HepG2 (cell line): ENCODE results near the gene CCN2. TPM values are rescaled to one million over a fixed set of nuclear protein-coding genes. Genes with fewer than 3 reads are reported as not detected.
A peak's percentile ranks its signal among the peaks of the same experiment; 100 is the strongest.

Experiments used
- AHR ChIP-seq: IDR thresholded peaks from 2 replicates; pipeline ENCODE4 v1.6.1; 2018; ENCODE audit warnings: missing genetic modification reagents, missing compliant biosample characterization
- HMGA1 ChIP-seq: sonication (generic); formaldehyde crosslinking; conservative IDR thresholded peaks from 2 replicates; pipeline ENCODE4 v1.4.0; 2020; ENCODE audit warnings: missing genetic modification reagents
- NCOA2 ChIP-seq: sonication (generic); formaldehyde crosslinking; IDR thresholded peaks from 2 replicates; pipeline ENCODE4 v1.8.0; 2022; ENCODE audit warnings: inconsistent platforms
- NCOA5 ChIP-seq: sonication (generic); formaldehyde crosslinking; IDR thresholded peaks from 2 replicates; pipeline ENCODE4 v1.4.0; 2020; ENCODE audit warnings: missing genetic modification reagents
- NRL ChIP-seq: sonication (generic); formaldehyde crosslinking; IDR thresholded peaks from 2 replicates; pipeline ENCODE4 v1.5.0; 2020; ENCODE audit warnings: missing genetic modification reagents, mild to moderate bottlenecking, moderate library complexity, borderline replicate concordance
- TBL1XR1 ChIP-seq: fragments of 150-350 bp; IDR thresholded peaks from 2 replicates; pipeline ENCODE4 v1.6.1; 2014; ENCODE audit warnings: borderline replicate concordance, low read length; ENCODE audit not compliant: partially characterized antibody
- TSC22D2 ChIP-seq: sonication (generic); formaldehyde crosslinking; IDR thresholded peaks from 2 replicates; pipeline ENCODE4 v1.5.1; 2020; ENCODE audit warnings: missing genetic modification reagents, mild to moderate bottlenecking, borderline replicate concordance
- ZBTB42 ChIP-seq: sonication (generic); formaldehyde crosslinking; IDR thresholded peaks from 2 replicates; pipeline ENCODE4 v1.5.0; 2020; ENCODE audit warnings: mild to moderate bottlenecking, missing genetic modification reagents
- ZNF333 ChIP-seq: sonication (generic); formaldehyde crosslinking; IDR thresholded peaks from 2 replicates; pipeline ENCODE4 v1.4.0; 2020; ENCODE audit warnings: mild to moderate bottlenecking, missing genetic modification reagents, borderline replicate concordance
- ZNF546 ChIP-seq: sonication (generic); formaldehyde crosslinking; conservative IDR thresholded peaks from 2 replicates; pipeline ENCODE4 v1.8.1; 2023; ENCODE audit warnings: mild to moderate bottlenecking, missing genetic modification reagents
- ZNF775 ChIP-seq: sonication (generic); formaldehyde crosslinking; IDR thresholded peaks from 2 replicates; pipeline ENCODE4 v1.4.0; 2020; ENCODE audit warnings: missing genetic modification reagents, mild to moderate bottlenecking, moderate library complexity, borderline replicate concordance
- ZNF850 ChIP-seq: sonication (generic); formaldehyde crosslinking; conservative IDR thresholded peaks from 2 replicates; pipeline ENCODE4 v1.9.0; 2021; ENCODE audit warnings: mild to moderate bottlenecking, missing genetic modification reagents
- polyA plus RNA-seq, 8 experiments: library from polyadenylated mRNA; depleted of rRNA in 3 of 8; stranded (reverse) in 7 of 8; unstranded in 1 of 8; fragments of >200 nt; fragmentation: Illumina TruSeq in 4 of 8; extraction: Trizol in 4 of 8; gene quantifications; 2 replicates each; pipeline versions ENCODE4 v1.2.1 to v1.2.3, GENCODE V29; 2011 to 2016; ENCODE audit warnings: low read depth in 4 of 8, missing spikeins in 1 of 8, mixed read lengths in 1 of 8; ENCODE audit not compliant: insufficient read depth in 1 of 8
- total RNA-seq, 5 experiments: library from RNA; depleted of rRNA; stranded (reverse); fragments of >200 nt; fragmentation: Illumina TruSeq; extraction: Trizol; gene quantifications; 2 replicates each; pipeline ENCODE4 v1.2.3, GENCODE V29; 2016; ENCODE audit warnings: low read depth in 1 of 5
- TF ChIP-seq, protein P1 (sequence below): sonication (generic); formaldehyde crosslinking; IDR thresholded peaks from 2 replicates; pipeline ENCODE4 v1.5.0; 2020; ENCODE audit warnings: missing genetic modification reagents
- TF ChIP-seq, protein P2 (sequence below): sonication (generic); formaldehyde crosslinking; IDR thresholded peaks from 2 replicates; pipeline ENCODE4 v1.5.0; 2020; ENCODE audit warnings: mild to moderate bottlenecking, missing genetic modification reagents, moderate library complexity
- TF ChIP-seq, protein P3 (sequence below): sonication (generic); formaldehyde crosslinking; IDR thresholded peaks from 2 replicates; pipeline ENCODE4 v1.5.0; 2020; ENCODE audit warnings: mild to moderate bottlenecking, missing genetic modification reagents, borderline replicate concordance
- TF ChIP-seq, protein P4 (sequence below): sonication (generic); formaldehyde crosslinking; IDR thresholded peaks from 2 replicates; pipeline ENCODE4 v1.5.0; 2020; ENCODE audit warnings: mild to moderate bottlenecking, low read depth, missing genetic modification reagents, borderline replicate concordance
- TF ChIP-seq, protein P5 (sequence below): sonication (generic); formaldehyde crosslinking; IDR thresholded peaks from 2 replicates; pipeline ENCODE4 v1.8.1; 2023; ENCODE audit warnings: missing genetic modification reagents, mild to moderate bottlenecking, borderline replicate concordance
- TF ChIP-seq, protein P6 (sequence below): IDR thresholded peaks from 2 replicates; pipeline ENCODE4 v1.4.0; 2020; ENCODE audit warnings: mild to moderate bottlenecking, missing genetic modification reagents

Gene CCN2
- total and polyA plus RNA-seq, 2 of the 13 experiments (the other 11 are each of a cell fraction or from before 2014, with no cell fraction given), result 34.7 to 316 TPM

DNA sequence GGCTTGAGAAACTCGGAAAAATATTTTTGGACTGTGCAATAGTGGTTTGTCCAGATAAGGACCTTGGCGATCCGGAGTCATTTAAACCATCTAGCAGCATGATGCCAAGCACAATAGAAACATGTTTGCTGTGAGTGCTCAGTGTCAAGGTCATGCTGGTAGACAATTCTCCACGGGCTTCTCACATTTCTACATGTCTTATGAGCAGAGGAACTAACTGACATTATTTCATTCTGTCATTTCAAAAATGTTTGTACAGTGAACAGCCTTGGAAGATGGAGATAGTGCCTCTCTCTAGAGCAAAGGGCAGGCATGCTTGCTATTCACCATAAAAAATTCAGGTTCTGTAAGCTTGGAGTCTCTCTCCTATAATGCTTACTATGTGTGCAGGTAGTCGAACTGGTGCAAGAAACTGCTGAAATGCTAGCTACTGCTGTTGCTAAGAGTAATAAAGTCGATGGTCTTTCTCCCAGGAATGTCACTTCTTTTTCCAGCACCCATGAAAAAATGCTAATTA, 25.4 kb upstream of the CCN2 start (continued):
- TF ChIP-seq, protein P1, sequence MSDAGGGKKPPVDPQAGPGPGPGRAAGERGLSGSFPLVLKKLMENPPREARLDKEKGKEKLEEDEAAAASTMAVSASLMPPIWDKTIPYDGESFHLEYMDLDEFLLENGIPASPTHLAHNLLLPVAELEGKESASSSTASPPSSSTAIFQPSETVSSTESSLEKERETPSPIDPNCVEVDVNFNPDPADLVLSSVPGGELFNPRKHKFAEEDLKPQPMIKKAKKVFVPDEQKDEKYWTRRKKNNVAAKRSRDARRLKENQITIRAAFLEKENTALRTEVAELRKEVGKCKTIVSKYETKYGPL (CRISPR knock-in tag), result no peak
- TF ChIP-seq ZNF546 (no peak), AHR (no peak; the same call in 1 of the 2 replicates), ZNF333 (CRISPR knock-in tag) (no peak), HMGA1 (CRISPR knock-in tag) (no peak), TBL1XR1 (peak; percentile 87), NCOA2 (CRISPR knock-in tag) (peak; percentile 98), ZNF850 (no peak), ZNF775 (CRISPR knock-in tag) (no peak), ZBTB42 (no peak), NRL (CRISPR knock-in tag) (no peak), TSC22D2 (CRISPR knock-in tag) (no peak), NCOA5 (CRISPR knock-in tag) (no peak)
- TF ChIP-seq, protein P2, sequence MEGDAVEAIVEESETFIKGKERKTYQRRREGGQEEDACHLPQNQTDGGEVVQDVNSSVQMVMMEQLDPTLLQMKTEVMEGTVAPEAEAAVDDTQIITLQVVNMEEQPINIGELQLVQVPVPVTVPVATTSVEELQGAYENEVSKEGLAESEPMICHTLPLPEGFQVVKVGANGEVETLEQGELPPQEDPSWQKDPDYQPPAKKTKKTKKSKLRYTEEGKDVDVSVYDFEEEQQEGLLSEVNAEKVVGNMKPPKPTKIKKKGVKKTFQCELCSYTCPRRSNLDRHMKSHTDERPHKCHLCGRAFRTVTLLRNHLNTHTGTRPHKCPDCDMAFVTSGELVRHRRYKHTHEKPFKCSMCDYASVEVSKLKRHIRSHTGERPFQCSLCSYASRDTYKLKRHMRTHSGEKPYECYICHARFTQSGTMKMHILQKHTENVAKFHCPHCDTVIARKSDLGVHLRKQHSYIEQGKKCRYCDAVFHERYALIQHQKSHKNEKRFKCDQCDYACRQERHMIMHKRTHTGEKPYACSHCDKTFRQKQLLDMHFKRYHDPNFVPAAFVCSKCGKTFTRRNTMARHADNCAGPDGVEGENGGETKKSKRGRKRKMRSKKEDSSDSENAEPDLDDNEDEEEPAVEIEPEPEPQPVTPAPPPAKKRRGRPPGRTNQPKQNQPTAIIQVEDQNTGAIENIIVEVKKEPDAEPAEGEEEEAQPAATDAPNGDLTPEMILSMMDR (CRISPR knock-in tag), result no peak
- TF ChIP-seq, protein P3, sequence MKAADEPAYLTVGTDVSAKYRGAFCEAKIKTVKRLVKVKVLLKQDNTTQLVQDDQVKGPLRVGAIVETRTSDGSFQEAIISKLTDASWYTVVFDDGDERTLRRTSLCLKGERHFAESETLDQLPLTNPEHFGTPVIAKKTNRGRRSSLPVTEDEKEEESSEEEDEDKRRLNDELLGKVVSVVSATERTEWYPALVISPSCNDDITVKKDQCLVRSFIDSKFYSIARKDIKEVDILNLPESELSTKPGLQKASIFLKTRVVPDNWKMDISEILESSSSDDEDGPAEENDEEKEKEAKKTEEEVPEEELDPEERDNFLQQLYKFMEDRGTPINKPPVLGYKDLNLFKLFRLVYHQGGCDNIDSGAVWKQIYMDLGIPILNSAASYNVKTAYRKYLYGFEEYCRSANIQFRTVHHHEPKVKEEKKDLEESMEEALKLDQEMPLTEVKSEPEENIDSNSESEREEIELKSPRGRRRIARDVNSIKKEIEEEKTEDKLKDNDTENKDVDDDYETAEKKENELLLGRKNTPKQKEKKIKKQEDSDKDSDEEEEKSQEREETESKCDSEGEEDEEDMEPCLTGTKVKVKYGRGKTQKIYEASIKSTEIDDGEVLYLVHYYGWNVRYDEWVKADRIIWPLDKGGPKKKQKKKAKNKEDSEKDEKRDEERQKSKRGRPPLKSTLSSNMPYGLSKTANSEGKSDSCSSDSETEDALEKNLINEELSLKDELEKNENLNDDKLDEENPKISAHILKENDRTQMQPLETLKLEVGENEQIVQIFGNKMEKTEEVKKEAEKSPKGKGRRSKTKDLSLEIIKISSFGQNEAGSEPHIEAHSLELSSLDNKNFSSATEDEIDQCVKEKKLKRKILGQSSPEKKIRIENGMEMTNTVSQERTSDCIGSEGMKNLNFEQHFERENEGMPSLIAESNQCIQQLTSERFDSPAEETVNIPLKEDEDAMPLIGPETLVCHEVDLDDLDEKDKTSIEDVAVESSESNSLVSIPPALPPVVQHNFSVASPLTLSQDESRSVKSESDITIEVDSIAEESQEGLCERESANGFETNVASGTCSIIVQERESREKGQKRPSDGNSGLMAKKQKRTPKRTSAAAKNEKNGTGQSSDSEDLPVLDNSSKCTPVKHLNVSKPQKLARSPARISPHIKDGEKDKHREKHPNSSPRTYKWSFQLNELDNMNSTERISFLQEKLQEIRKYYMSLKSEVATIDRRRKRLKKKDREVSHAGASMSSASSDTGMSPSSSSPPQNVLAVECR (CRISPR knock-in tag), result no peak; the same call in 1 of the 2 replicates
- TF ChIP-seq, protein P4, sequence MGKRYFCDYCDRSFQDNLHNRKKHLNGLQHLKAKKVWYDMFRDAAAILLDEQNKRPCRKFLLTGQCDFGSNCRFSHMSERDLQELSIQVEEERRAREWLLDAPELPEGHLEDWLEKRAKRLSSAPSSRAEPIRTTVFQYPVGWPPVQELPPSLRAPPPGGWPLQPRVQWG (CRISPR knock-in tag), result no peak
- TF ChIP-seq, protein P5, sequence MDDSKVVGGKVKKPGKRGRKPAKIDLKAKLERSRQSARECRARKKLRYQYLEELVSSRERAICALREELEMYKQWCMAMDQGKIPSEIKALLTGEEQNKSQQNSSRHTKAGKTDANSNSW (CRISPR knock-in tag), result no peak
- TF ChIP-seq, protein P6, sequence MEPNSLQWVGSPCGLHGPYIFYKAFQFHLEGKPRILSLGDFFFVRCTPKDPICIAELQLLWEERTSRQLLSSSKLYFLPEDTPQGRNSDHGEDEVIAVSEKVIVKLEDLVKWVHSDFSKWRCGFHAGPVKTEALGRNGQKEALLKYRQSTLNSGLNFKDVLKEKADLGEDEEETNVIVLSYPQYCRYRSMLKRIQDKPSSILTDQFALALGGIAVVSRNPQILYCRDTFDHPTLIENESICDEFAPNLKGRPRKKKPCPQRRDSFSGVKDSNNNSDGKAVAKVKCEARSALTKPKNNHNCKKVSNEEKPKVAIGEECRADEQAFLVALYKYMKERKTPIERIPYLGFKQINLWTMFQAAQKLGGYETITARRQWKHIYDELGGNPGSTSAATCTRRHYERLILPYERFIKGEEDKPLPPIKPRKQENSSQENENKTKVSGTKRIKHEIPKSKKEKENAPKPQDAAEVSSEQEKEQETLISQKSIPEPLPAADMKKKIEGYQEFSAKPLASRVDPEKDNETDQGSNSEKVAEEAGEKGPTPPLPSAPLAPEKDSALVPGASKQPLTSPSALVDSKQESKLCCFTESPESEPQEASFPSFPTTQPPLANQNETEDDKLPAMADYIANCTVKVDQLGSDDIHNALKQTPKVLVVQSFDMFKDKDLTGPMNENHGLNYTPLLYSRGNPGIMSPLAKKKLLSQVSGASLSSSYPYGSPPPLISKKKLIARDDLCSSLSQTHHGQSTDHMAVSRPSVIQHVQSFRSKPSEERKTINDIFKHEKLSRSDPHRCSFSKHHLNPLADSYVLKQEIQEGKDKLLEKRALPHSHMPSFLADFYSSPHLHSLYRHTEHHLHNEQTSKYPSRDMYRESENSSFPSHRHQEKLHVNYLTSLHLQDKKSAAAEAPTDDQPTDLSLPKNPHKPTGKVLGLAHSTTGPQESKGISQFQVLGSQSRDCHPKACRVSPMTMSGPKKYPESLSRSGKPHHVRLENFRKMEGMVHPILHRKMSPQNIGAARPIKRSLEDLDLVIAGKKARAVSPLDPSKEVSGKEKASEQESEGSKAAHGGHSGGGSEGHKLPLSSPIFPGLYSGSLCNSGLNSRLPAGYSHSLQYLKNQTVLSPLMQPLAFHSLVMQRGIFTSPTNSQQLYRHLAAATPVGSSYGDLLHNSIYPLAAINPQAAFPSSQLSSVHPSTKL (CRISPR knock-in tag), result peak; percentile 100
